HG02870 (cell line): Measurements from ENCODE around the gene SOX12.

Experiments
- ATAC-seq: cut with Tn5 transposase; IDR thresholded peaks from one replicate; pipeline ENCODE4 v1.9.1; 2021; ENCODE audit warnings: mild to moderate bottlenecking, moderate library complexity; ENCODE audit not compliant: unreplicated experiment

SOX12 gene

DNA sequence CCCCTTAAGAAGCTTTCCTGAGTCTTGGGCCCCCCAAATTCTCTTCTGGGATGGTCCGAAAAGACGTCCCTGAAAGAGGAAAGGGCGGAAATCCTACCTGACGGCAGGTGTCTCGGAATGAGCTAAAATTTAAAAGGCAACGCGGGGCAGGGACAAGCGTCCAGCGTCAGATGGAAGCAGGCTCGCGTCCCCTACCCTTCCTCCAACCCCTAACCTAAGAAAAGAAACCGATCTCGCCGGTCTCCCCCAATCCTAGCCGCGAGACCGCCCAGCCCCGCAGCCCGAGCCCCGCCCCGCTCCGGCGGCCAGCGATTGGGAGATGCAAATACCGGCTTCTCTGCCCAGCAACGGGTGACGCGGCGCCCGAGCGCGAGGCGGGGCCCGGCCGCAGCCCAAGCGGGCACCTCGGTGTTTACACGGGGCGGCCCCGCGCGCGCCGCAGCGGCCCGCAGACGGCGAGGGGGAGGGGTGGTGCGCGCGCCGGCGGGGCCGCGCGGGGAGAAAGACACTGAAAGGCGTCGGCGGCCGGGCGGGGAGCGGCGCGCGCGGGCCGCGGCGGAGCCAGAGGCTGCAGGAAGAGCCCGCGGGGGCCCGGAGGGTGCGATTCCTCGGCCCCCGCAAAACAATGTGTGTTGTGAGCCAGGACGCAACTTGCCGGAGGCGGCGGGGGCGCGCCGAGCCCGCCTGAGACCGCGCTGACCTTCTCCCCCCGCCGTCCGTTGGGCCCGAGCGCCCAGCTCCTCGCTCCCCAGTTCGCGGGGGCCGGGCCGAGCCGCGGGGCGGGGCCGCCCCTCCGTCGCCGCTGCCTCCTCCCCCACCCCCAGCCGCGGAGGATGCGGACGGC, at the start of gene SOX12:
Gene SOX12 (plus strand): TSS at position 508 of the 844 bp plus-strand sequence. CDS start 373 bp downstream, outside the sequence.
- peak; percentile 68 for ATAC-seq

DNA sequence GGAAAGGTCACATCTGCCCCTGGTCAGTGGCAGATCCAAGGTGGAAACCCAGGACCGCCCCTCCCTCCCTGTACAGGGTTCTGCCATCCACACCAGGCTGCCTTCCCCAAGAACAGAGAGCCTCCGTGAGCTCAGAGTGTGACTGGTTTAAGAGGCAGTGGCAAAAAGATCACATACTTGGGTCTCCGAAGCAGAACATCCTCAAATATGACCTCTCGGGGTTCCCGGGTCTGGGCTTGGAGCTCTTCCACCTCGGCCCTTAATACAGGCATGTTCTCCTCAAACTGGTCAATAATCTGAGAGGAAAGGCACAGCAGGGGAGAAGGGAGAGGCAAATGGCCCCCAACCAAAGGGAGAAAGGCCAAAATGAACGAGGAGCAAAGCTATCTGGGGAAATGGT, 49.6 kb upstream of the SOX12 start:
- ATAC-seq: no peak

DNA sequence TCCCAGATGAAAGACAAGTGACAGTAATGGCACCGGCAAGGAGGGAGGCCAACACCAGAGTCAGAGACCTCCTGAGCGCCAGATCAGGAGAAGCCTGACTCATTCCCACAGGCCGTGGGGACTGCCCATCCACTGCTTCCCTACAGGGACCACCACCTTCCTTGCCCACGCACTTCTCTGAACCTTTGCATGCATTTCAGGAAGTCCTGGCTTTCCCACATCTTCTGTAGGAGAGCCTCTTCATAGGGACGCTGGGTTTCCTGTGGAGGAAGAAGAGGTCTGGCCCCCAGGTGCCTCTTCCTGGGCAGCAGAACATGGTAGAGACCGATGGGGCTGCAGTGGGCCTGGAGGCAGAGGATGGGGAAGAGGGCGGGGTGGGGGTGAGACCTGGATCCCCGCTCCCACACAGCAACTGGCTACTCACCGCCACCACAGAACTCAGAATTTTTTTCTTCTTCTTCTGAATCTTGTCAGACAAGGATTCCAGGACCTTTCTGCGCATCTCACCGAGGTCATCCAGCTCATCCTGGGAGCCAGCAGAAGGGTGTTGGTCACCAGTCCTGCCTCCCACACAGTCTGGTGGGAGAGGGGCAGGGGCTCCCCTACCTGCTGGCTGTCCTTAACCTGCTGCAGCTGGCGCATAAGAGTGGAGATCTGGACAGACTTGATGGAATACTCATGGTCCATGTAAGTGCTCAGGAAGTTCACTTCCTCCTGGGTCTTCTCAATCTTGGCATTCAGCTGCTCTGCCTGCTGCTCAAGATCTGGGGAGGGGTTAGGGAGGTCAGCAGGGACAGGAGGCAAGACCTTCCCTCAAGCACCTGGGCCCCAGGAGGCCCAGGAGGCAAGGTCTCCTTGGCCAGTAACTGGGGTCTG, 48.5 kb upstream of the SOX12 start:
- ATAC-seq: no peak

DNA sequence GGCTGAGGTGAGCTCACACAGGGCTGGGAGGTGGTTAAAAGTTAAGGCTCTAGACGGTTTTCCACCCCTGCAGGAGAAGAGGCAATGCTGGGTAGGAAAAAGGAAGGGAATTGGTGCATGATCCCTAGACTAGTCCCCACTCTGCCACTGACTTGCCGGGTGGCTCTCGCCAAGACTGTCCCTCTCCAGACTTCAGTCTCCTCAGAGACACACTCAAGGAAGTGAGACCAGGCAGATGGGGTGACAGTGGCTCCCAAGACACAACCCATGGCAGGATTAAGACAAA, 47.9 kb upstream of the SOX12 start:
- ATAC-seq: no peak

DNA sequence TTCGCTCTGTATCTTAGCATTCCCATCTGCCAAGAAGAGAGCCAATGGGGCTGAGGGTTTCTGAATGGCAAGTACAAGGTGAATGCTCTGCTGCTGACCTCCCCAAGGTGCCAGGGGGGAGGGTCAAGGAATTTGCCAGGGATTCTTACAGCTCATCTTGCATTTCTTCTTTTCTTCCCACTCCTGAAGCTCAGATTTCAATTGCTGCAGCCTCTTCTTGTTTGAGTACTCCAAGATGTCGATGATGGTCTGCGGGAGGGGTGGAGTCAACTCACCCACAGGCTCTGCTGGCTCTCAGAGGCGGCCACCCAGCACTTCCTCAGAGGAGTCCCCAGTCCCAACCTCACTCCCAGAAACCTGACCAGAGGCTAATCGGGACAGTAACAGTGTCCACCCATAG, 47.2 kb upstream of the SOX12 start:
- no peak for ATAC-seq

DNA sequence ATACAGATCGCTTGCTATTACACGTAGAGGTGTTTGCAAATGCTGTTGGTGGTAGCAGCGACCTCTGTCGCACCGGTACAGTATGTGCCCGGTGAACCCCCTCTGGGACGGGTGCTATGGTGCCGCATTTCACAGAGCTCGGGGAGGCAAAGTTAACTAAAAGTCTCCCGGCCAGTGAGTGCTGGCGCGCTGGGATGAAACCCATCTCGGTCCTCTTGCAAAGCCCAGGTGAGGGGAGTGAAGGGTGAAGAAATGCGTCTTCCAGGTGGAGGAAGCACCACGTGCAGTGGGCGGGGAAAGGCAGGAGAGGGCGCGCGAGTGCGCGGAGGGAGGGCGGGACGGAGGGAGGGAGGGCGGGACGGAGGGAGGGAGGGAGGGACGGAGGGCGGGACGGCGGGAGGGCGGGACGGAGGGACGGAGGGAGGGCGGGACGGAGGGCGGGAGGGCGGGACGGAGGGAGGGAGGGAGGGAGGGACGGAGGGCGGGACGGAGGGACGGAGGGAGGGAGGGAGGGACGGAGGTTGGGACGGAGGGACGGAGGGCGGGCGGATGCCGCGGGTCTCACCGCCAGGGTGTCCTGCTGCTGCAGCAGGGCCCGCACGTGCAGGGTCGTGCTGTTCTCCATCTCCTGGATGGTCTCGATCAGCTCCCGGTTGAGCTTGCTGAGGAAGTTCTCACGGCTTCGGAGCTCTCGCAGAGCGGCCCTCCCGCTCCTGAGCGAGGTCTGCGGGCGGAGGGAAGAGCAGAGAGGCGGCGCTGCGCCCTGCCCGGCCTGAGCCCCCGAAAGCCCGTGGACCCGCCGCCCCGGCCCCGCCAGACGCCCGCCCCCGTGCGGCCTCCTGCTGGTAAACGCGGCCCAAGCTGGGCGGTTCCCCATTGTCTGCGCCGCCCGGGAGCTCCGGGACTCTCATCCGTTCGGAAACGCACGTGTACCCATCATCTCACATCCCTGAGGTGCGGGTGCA, 46.5 kb upstream of the SOX12 start:
- no peak for ATAC-seq

DNA sequence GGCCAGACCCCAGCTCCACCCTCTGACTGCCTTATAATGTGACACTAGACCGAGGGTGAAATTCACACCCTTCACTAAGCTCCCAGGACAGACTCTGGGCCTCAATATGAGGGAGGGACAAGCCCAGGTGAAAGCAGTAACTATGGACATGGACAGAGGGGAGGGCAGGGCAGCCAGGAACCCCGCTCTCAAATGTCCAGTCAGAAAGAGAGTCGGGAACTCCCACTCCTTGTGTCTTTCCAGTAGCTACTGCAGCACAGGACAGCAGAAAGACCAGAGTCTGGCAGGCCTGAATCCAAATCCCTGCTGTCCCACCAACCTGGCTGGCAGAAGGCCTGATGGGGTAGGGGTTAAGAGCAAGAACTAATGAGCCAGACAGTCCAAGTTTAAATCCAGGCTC, 41.2 kb upstream of the SOX12 start:
- ATAC-seq: no peak

DNA sequence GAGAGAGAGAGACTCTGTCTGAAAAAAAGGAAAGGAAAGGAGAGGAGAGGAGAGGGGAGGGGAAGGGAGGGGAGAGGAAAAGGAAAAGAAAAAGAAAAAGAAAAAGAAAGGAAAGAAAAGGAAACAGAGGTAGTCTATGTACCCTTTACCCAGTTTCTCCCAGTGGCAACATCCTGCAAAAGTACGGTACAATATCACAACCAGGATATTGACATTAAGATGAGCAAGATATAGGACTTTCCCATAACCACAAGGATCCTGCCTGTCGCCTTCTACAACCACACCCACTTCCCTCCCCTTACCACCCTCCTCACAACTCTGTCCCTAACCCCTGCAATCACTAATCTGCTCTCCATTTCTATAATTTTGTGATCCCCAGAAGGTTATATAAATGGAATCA, 38.8 kb upstream of the SOX12 start:
- no peak for ATAC-seq

DNA sequence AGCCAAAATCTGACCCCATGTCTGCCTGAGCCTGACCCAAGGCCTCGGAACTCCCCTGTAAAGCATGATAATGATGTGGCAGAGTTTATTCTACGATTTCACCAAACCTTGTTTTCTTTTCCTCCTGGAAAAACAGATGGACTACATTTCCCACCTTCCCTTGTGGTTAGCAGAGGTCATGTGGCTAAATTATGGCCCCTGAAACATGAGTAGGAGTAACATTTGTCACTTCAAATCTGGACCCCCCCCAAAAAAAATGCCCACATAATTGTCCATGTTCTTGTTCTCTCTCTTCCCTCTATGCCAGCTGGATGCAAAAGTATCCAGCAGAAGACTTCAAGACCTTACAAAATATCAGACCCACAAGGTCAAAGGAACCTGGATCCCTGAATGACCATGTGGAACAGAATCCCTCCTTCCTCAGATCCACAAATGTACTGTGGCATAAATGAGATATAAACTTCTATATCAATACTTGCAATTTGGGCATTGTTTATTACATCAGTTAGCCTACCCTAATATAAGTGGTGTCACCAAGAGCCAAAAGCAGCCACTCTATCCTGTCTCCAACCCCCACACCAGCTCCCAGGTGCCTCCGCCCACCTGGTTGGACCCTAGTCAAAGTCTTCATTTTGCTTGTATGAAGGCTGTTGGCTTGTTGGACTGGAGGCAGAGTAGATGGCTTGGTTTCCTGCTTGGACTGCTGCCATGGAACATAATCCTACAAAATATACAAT, 36.2 kb upstream of the SOX12 start:
- no peak for ATAC-seq

DNA sequence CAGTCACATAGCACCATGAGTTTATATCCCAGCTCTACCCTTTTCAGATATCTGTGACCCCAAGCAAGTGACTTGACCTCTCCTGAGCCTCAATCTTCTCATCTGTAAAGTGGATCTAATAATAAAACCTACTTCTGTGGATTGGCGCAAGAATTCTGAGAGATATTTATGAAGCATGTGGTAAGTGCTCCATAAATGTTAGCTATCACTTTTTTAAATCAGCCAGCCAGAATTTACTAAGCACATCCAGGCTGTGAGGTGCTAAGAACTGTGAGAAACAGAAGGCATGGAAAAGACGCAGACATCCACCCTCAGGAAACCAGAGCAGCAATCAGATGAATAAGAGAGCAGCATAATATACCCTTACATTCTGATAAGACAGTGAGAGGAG, 35.7 kb upstream of the SOX12 start:
- ATAC-seq: no peak

DNA sequence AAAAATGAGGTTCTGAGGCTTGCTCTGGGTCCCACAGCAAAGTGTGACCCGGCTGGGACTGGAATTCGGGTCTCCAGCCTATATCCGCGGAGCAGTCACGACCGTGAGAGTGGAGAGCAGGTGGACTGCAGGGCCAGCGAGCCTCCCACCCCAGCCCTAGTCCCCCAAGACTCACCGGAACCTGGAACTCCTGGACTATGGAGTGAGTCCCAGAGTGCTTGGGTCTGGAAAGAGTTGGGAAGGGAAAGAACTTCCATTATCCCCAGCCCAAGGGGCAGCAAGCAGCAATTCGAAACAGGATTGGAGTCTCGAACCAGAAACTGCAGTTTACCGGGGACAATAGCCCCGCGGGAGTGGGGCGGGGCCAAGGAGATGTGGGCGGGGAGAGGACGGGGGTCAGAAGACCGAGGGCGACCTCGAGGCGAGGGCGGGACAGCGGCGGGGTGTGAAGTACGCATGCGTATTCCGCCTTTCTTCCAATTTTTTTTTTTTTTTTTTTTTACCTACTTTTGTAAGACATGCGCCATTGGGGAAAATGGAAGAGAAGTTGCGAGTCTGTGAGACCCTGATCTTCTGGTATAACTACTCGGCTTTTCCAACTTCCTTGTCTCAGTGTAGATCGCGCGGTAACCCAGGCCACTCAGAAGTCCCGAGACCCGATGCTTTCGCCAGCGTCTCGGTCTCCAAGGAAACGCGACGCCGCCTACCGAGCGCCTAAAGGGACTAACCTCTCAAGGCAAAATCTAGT, 35.1 kb upstream of the SOX12 start, which contains the start of gene C20orf96:
Gene C20orf96 (minus strand): TSS at position 667 of the 748 bp plus-strand sequence. CDS start 140 bp downstream, at position 527.
- ATAC-seq: peak; percentile 81

DNA sequence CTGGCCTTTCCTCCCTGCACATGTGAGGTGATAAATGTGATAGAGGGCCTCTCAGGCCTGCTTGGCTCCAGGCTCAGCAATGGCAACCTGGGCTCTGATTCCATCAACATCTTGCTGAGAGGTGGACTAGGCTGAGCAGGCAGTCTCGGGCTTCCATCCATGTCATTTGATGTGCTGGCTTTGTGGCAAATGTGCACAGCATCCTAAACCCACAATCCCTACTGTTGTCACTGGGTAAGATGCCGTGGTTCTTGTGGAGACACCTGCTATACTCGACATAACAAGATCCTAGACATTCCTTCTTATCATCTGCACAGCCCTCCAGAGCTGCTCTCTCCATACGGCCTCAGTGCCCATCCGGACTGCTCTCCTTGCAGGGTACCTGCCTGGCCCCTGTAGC, 30.8 kb upstream of the SOX12 start:
- no peak for ATAC-seq

DNA sequence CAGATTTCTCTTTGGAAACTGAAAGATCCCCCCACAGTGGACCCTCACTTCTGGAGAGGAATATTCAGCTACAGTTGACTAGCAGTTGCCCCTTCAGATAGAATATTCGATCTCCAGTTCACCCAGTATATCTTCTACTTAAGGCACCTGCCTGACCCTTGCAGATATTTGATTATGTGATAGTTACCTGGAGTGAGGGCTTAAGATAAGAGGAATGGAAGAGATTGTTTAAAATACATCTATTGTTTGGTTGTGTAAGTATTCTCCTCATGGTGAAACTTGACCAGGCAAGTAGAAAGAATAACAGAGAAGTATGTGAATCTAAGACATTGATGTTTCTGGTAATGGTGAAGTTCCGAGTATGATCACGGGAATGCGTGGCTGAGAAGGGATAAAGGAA, 29.5 kb upstream of the SOX12 start:
- no peak for ATAC-seq

DNA sequence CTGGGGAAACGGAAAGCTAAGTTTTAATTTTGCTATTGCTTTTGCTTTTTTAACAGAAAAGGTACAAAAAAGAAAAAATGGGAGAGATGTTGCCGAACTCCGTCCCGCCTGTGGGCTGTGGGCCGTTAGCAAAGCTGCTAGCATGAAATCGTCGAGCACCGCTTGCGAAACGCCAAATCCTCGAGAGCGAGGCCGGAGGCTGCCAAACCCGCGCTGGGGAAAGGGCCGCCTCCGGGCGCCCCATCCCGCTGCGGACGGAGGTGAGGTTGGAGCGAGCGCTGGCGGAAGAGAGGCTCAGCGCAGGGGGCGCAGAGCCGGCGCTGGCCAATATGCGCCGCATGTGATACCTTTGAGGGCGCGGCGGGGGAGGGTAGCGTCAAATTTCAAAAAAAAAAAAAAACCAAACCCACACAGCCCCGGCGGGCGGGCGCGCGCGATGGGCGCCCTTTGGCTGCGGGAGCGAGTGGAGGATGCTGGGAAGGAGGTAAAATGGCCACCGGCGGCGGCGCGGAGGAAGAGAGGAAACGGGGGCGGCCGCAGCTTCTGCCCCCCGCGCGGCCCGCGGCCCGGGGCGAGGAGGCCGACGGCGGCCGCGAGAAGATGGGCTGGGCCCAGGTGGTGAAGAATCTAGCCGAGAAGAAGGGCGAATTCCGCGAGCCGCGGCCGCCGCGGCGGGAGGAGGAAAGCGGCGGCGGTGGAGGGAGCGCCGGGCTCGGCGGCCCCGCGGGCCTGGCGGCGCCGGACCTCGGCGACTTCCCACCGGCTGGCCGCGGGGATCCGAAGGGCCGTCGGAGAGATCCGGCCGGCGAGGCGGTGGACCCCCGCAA, 28.0 kb upstream of the SOX12 start, which contains the start of gene ZCCHC3:
Gene ZCCHC3 (plus strand): TSS at position 473 of the 827 bp plus-strand sequence. CDS start 17 bp downstream, at position 490.
- peak; percentile 66 for ATAC-seq

DNA sequence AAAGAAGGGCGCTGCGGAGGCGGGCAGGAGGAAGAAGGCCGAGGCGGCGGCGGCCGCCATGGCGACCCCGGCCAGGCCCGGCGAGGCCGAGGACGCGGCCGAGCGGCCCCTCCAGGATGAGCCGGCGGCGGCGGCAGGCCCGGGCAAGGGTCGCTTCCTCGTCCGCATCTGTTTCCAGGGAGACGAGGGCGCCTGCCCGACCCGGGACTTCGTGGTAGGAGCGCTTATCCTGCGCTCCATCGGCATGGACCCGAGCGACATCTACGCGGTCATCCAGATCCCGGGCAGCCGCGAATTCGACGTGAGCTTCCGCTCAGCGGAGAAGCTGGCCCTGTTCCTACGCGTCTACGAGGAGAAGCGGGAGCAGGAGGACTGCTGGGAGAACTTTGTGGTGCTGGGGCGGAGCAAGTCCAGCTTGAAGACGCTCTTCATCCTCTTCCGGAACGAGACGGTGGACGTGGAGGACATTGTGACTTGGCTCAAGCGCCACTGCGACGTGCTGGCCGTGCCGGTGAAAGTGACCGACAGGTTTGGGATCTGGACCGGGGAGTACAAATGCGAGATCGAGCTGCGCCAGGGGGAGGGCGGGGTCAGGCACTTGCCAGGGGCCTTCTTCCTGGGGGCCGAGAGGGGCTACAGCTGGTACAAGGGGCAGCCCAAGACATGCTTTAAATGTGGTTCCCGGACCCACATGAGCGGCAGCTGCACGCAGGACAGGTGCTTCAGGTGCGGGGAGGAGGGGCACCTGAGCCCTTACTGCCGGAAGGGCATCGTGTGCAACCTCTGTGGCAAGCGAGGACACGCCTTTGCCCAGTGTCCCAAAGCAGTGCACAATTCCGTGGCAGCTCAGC, 27.2 kb upstream of the SOX12 start:
- ATAC-seq: peak; percentile 19

DNA sequence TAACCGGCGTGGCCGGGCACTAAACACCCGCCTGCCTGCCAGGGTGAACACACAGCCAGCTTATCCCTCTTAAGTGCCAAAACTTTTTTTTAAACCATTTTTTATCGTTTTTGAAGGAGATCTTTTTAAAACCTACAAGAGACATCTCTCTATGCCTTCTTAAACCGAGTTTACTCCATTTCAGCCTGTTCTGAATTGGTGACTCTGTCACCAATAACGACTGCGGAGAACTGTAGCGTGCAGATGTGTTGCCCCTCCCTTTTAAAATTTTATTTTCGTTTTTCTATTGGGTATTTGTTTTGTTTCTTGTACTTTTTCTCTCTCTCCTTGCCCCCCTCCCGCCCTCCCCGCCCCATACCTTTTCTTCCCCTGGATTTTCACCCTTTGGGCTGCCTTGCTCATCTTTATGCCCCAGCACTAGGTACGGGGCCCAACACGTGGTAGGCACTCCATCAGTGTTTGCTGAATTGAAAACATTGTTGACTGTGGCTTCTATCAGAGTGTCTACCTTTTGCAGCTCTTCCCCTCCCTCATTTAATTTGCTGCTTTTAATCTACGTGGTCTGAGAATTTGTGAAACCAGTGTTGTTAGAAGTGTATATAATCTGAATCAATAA, 26.5 kb upstream of the SOX12 start:
- ATAC-seq: no peak

DNA sequence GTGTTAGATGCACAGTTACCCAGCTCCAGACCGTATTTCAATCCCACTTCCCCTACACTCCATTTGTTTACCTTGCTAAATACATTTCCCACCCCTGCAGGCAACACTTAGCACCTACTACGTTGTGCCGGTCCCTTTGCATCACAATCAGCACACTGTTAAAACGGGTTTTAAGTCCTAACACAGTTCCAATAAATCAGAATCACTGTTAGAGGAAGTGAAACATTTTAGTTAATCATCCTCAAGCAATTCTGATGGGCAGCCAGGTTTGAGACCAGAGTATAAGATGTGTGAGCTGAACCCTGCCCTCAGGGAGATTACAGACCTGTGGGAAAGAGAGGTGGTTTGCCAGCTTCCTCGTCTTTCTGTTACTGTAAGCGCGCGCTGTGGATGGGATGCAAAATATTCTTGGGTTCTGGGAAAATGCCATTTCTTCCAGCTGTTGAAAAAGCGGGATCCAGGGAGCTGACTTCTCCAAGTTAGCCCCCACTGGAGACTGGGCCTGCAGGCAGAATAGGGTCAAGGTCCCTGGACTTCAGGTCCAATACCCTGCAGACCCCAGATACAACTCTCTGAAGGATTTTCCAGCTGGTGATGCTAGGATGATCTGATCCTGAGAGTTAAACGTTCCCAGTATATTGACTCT, 24.9 kb upstream of the SOX12 start:
- ATAC-seq: no peak
